Embryonic facial prominence (tissue), 1 donor: ENCODE data around the gene FAM72D.
"Not testable (repeated sequence)": the region's sequence is repeated elsewhere in the genome, so short reads cannot be mapped to it uniquely, and the experiment has no call there.

Experiments
- DNase-seq: peaks from one replicate; pipeline ENCODE4 v3.0.0-alpha.2; 2016; ENCODE audit errors: extremely low spot score

The FAM72D gene

DNA sequence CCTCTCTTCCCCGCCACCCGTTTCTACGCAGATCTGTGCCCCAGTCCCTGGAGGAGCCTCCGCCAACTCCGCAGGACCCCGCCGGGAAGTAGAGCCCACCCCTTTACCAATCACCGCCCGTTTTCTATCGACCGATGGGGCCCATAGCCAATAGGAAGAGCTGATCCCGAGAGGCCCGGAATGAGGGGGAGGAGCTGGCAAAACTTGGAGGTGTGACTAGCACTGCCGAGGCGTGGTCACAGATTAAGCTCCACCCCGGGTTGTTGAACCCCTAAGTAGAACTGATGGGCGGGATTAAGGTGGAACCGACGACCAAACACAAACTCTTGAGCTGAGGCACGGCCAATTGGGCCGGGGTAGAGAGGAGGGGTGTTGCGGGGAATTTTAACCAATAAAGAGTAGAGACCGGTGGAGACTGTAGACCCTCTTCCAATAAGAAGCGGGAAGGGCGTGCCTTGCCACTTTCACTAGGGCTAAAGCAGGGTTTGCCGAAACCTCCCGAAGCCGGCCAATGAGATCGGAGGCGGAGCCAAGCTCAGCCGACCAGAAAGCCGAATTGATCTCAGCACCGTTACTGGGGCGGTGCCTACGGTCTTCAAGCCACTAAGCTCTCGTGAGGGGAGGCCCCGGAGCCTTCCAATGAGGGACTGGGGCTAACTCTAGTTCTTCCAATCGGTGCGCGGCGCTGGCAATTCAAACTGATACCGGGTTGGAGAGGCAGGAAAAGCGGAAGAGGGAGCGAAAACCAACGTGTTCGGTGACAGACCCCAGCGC is at the start of gene FAM72D, which contains the start of gene SRGAP2B:
Gene FAM72D, plus strand, starts transcription at position 691 of the 774 bp plus-strand sequence. CDS start 874 bp downstream, outside the sequence.
Gene SRGAP2B, minus strand, starts transcription at position 45 of the 774 bp plus-strand sequence. CDS start 2,427 bp downstream, outside the sequence.
- not testable (repeated sequence) for DNase-seq

DNA sequence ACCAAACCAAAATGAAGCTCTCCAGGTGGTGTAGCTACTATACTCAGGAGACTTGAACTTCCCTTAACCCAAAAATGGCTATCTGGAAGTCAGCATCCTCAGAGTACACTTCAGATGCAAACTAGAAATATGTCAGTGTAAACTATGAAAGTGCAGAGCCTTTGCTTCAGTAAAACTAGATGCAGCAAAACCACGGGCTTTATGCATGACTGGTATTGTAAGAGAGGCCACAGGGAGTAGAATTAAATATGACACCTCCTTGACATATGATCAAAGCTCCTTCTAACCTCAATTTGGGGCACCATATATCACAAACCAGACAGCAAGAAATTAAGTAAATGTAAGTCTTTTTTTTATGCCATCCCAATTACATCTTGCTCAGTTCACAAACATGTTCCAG is 48.2 kb upstream of the FAM72D start:
- DNase-seq: not testable (repeated sequence)

DNA sequence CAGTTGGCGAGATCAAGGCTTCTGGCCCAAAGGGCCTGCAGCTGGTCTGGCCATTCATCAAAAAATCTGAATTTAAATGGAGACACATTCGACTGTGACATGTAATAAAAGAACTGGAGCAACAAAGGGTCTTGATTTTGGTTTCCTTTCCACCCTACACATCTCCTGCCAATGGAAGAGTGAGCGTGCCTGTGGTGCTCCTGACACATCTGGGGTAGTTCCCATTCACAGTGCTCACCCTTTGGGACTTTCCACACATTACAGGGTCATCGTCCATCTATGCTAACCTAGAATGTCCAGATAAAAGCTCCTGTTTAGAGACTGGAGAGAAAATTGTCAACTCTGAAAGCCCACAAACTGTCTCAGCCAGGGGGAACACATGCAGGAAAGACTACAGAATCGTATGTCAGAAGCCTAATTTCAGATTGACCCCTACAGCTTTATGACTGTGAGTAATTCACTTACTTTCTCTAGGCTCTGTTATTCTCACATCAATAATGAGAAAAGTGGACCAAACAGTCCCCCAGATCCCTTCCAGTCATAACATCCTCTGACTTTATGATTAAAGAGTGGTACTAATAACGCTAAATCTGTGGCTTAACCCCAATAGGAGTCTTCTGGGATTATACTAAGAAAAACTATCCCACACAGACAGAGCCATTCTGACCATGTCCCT is 47.5 kb upstream of the FAM72D start:
- DNase-seq: not testable (repeated sequence)

DNA sequence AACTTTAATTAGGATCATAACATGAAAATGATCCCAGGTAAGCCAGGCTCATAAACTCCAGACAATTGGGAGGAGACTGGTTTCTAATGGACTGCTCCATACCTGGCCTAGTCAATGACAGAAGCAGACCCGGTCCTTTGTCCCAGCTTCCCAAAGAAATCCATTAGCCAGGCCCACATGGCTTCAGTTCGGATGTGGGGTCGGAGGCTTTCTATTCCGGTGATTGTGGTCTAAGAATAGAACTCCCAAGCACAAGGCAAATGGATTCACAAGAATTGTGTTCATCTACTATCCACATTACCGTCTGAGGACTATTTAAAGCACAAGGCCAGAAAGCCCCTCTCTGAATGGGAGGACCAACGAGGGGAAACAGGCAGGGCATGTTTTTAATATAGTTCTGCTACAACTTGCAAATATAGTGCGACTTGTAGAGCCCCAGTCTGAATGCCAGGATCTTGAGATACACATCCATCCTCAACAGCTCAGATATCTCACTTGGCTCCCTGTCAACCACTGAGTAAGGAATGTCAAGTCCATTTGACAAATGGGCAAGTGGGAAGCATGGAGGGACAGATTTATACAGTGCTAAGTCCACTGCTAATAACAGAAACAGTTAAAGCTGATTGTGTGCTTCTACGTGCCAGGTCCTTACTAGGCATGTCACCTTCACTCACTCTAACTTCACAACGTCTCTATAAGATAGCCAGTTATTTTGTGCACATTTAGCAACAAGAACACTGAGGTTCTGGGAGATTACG is 43.6 kb upstream of the FAM72D start:
- DNase-seq: not testable (repeated sequence)

DNA sequence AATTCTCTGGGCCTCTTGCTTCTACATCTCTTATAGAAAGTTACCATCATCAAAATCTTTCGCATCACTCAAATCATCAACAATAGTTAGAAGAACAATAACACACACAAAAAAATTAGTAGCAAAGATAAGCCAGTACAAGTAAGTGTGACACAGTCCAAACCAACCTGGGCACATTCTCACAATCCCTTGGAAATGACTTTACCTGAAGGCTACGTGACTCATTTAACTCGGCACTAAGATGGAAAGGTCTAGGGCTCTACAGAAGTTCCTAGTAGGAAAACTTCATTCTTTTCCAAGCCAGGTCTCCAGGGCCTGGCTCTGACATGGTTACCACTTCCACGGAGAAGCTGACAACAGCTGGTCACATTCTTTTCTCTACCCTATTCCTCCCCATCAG is 42.3 kb upstream of the FAM72D start:
- not testable (repeated sequence) for DNase-seq

DNA sequence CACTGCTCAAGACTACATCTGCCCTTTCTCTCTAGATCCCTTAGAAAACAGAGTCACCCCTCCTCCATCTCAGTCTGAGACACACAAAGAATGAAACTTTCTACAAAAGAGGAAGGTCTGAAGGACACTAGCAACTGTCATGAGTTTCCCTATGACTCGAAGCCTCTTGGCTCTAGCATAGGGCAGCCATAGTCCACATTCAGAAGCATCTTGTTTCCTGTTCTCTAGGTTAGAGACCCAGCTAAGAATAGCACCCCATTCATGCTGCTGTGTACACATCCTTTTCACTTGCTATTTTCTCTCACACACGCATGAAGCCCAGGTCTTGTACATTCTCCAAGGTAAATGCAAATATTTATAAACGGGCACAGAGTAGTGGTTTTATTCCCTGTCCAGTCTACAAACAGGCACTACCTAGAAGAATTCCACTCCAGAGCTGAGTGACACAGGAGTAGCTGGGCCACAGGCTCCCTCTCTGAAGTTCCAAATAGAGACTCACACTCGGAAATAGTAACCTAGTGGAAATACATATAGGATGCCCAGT is 40.5 kb upstream of the FAM72D start:
- DNase-seq: not testable (repeated sequence)

DNA sequence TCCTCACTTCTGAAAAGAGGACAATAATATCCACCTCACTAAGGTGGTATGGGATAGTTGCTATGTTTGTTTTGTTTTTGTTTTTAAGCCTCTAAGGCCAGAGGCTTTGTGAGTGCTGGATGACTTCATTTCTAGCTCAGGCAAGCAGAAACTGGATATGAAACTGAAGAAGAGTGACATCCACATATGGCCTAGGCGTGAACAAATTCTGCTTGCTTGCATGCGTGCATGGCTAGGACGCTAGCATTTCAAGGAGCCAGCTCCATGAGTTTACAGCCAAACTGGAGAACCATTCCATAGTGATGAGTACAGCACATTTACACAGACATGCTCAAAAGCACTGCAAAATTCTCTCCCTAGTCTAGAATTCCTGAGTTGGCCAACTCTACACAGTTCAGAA is 37.6 kb upstream of the FAM72D start:
- not testable (repeated sequence) for DNase-seq

DNA sequence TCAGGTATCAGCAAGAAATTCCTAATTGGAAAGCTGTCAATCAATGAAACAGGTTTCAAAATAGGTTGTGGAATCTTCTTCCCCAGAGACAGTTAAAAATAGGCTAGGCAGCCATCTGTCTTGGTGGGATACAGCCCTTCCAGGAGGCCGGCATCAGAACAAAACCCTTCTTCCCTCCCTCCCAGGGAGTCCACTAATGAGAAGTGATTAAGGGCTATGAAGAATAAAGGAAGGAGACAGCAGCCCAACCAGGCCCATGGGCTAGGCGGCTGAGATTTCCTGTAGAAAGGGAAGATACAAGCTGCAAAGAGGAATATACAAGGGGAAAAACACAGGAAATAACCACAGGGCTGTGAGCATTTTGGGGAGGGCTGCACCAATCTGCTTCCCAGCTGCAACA is 32.5 kb upstream of the FAM72D start:
- DNase-seq: not testable (repeated sequence)

DNA sequence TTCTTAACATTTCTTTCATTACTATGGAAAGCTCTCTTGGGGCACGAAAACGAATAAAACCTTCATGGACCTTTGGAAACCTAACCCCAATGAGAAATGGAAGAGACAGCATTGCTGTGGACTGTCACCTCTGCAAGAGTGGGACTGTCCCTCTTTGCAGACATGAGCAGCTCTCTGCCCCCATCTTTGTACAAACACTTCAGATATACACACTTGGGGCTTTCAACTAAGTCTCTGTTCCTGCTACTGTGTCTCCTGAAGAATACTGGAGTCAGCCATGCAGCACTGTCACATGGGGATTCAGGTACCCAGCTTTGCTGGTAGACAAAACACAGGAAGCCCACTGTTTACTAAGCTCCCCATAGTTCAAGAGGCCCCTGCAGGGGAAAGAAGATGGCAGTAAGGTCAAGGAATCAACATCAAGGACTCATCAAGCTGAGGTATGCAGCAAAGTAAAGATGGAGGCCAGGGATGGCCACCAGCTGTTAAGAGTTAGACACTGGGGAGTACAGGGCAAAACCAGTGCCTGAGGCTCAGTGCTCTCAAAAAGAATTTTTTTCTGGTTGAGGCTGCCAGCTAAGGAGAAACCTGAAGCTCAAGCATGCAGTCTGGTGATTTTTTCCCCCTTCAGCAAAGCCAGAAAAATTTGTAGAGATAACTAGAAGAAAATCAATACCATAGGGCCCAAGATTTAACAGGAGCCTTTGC is 31.7 kb upstream of the FAM72D start:
- DNase-seq: not testable (repeated sequence)

DNA sequence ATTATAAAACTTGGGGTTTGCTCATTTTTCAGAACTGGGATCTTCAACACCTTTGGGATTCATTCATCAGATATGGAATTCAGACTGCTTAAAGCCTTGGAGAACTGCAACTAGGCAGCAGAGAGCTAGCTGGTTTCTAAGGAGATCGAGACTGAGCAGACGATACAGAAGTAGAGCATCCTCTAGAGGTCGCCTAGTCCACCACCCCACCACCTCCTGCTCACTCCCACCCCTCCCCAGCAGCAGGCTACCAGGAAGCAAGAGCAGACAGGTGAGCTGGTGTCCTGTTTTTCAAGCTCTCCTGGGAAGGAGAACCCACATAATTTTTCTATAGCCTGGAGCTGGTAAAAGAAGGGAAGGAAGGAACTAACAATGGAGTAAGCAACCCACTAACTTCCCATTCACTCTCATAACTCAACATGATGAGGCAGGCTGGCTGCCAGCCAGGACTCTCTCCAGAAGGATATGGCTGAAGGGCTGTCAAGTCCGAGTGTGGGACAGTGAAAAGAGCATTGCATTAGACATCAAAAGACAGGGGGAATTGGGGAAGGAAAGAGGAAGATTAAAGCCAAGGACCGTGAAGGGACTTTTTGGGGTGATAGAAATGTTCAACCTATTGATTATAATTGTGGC is 30.5 kb upstream of the FAM72D start:
- DNase-seq: not testable (repeated sequence)

DNA sequence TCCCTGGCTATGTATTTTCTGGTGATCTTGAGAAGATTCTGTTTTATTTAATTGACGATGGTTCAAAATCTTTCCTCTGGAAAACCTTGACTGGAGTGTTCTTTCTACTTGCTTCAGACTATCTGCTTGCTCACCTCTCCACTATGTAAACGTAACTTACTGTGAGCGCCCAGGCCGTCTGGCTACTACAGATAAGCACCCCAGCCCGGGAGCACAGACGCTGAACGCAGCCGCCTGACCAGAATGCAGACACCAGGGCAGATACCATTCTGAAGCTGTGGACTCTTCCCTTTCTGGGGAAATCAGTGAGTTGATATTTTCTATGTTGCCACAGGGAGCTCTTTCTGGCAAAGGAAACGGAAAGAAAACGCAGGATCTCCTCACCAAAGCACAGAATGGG is 29.3 kb upstream of the FAM72D start:
- DNase-seq: not testable (repeated sequence)

DNA sequence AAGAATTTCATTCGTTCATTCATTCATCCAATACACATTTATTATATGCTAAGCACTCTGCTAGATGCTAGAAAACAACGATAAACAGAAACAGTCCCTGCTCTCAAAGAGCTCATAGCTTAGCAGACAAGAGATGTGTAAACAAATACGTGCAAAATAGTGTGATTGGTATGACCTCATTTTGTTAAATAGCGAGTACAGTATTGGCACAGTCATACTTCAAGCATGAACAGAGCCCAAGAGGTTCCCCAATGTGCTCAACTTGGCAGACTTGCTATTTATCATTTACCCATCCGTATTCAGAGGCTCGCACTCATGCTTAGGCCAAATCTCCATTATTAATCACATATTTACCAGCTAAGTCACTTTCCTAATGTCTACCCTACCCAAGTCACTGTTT is 24.2 kb upstream of the FAM72D start:
- DNase-seq: not testable (repeated sequence)

DNA sequence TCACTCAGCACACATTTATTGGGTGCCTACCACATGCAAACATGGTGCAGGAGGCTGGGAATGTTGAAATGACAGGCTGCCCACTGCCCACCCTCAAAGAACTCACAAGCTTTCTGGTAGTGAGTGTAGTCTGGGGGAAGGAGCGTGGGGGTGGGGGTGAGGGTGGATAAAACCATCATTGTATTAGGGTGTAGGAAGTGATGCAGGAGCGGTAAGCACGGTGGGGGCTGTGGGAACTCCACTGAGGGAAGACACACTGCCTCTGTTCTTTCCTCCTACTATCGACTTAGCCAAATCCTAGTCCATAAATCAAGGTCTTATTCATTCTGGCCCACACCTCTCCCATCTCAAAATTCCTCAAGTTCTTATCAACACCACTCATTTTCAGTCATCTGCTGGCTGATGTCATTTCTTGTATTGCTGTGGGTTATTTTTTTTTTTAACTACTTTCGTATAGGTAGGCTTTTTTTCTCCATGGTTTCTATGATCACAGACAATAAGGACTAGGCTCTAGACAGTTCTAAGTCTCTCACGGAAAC is 21.7 kb upstream of the FAM72D start:
- DNase-seq: not testable (repeated sequence)

DNA sequence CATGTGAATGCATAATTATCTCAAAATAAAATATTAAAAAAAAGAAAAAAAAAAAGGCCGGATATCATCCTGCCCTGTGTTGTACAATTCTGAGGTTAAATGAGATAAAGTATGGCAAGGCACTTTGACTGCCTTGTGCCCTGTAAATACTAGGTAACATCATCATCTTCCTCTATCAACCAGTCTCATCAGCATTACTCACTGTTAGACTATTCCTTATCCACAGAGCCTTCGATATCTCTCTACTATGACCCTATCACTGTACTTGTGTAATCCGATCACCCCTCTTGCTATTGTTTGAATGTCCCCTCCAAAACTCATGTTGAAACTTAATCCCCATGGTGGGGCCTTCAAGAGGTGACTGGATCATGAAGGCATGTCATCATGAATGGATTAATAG is 18.9 kb upstream of the FAM72D start:
- DNase-seq: not testable (repeated sequence)

DNA sequence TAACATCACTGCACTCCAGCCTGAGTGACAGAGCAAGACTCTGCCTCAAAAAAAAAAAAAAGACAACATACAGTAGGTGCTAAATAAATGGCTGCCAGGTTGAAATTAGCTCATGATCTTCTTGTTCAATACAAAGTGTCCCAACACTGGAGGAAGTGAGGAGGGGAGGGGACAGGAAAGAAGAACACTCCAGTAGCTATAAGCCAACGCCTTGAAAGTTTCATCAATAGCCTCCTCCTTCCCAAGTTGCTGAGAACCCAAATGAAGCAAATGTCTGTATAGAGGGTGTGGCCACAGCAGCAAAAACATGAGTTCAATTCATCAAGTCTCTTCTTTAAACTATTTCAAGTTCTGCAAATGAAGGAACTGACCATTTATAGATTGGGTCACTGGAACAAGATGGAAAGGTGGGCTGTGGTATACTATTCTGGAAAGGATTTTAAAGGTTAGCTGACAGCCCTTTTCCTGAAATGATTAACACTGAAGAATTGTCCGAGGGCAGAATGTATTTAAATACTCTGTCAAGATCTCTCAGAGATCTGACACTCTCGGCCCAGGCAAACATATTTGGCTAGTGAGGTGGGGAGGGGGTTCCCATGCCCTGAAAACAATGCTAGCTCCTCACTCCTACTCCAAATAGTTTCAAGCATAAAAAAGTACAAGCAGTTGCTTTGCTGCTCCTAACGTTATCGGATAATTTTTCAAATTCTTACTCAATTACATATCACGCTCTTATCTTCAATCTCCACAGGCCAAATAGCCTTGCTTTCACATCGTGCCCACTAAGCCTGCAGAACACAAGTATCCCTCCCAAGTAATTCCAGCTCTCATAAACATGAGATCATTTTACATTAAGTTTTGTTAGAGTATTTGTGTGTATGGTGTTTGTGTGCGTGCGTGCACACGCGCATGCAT is 17.6 kb upstream of the FAM72D start:
- not testable (repeated sequence) for DNase-seq

DNA sequence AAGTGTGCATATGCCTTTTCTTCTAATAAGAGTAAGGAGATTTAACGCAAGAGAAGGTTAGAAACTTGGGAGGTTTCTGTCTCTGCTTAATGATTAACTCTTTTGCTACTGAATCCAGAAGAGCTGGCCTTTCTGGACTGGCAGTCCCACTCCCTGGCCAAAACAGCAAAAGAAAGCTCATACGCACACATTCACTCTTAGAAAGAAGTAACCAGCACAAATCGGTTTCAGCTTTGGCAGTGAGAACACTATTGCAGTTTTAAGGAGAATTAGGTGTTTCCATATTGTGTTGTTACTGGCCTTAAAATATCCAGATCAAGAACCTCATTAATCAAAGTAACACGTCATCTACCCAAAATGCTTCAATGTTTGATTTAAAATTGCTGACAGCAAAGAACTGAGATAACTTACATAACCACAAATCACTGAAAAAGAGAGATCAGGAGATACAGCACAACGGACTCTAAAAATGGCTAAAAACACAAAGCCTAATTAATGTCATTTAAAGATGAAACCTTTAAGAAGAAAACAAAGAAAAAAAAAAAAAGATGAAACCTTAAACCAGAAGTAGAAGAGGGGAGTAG is 16.9 kb upstream of the FAM72D start:
- not testable (repeated sequence) for DNase-seq

DNA sequence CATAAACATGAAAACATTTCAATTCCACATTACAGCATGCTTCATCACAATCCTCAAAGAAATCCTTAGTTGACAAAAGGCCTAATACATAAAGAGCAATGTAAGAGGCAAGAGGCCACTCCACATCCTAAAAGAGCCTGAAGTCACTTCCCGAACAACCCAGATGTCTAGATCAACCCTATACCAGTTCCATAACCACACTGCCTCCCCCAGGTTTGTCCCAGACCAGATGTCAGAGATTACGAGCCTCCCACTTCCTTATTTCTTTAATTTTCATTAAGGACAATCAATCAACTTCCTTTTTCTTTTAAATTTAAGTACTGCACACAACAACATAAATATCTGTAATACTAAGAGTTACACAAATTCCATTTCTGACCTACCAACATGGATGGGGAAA is 16.0 kb upstream of the FAM72D start:
- not testable (repeated sequence) for DNase-seq

DNA sequence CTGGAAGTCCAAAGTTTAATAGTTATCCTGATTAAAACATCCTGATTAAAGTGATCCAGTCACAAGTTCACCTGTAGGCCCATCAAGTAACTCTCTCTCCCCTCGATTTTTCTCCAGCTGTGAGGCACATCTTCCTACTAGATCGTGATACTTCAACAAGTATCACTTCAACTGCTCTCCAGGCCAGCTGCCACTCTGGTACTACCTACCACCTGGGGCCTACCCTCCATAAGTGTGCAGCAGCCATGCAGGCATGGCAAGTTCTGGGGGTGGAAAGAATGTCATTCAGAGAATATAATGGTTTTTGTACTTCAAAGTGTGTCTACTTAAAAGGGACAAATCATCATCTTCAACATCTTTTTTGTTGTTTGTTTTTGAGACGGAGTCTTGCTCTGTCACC is 15.6 kb upstream of the FAM72D start:
- DNase-seq: not testable (repeated sequence)
